Activated T-helper 2 cell treated with anti-CD3 and anti-CD28 coated beads, Interferon-gamma antibody, Interleukin-2, Interleukin-4, amounts not matched to agents 10 μg/mL and 5 μg/mL and 100 μg/mL, durations not matched to agents 14 hours and 24 hours and 36 hours (primary cell): ENCODE data around the gene AMN1. TPM values are rescaled to one million over a fixed set of nuclear protein-coding genes. Genes with fewer than 3 reads are reported as not detected.
"Not testable (repeated sequence)": the region's sequence is repeated elsewhere in the genome, so short reads cannot be mapped to it uniquely, and the experiment has no call there.

ENCODE experiments used
- DNase-seq: peaks from one replicate; pipeline ENCODE4 v3.0.0; 2021; ENCODE audit warnings: low spot score
- H3K27ac Mint-ChIP-seq: one replicate; pipeline ENCODE4 v1.8.0; 2021; ENCODE audit warnings: mixed read lengths
- H3K27me3 Mint-ChIP-seq: one replicate; pipeline ENCODE4 v1.8.0; 2021; ENCODE audit warnings: low read depth, mixed read lengths
- H3K36me3 Mint-ChIP-seq: one replicate; pipeline ENCODE4 v1.8.0; 2021; ENCODE audit warnings: low read depth, mixed read lengths
- H3K4me1 Mint-ChIP-seq: one replicate; pipeline ENCODE4 v1.8.0; 2021; ENCODE audit warnings: low read depth, mixed read lengths
- H3K4me3 Mint-ChIP-seq: one replicate; pipeline ENCODE4 v1.8.0; 2021; ENCODE audit warnings: low read depth, mild to moderate bottlenecking, moderate library complexity, mixed read lengths
- H3K9me3 Mint-ChIP-seq: one replicate; pipeline ENCODE4 v1.8.0; 2021; ENCODE audit warnings: mixed read lengths
- intact Hi-C: fragments of 100-400 bp; cut with micrococcal nuclease; formaldehyde crosslinking; loops from one replicate; pipeline ENCODE4 v1.15.1; 2023
- total RNA-seq: library from RNA; stranded (reverse); gene quantifications from 2 replicates; pipeline ENCODE4 v1.2.3, GENCODE V29; 2022

Gene AMN1
- total RNA-seq, 1 donor from 2014 or later, result 2.8 TPM

DNA sequence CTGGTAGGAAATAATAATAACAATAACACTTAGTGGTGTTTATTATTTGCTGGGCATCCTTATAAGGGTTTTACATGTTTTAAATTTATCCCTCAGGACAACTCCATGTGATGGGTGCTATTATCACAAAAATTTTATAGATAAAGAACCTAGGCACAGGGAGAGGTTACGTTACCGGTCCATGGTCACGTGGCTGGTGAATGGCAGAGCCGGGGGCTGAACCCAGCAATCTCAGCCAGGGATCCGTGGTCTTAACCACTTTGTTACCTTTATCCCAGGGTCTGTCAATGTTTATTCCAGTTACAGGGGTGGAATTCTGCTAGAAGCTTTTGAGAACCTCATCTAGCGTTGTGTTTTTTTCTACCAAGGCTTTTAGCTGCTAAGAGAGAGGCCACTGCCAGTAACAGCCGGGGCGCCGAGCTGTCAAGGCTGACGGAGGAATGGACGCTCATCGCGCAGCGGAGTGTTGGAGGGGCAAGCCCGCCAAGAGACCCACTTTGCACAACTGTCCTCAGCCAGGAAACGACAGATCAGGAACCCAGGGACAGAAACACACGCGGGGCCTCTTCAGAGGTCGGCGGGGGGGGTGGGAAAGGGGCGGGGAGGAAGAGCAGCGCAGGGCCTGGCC lies 418 bp downstream of the AMN1 start:
- intact Hi-C loops, result loop anchor here (2.0 to 10.0 kb wide), 5 partner anchors 168 to 946 kb away; partner anchors contain the start of genes DNM1L and SINHCAF
- Mint-ChIP-seq H3K4me1 (peaks cover 34% of the 10 kb centered on the region), H3K36me3 (peaks cover 20% of the 10 kb centered on the region), H3K27me3 (no peaks in the 10 kb centered on the region), H3K27ac (peak overlapping the region; percentile 99), H3K4me3 (peak overlapping the region; percentile 98), H3K9me3 (peaks cover 14% of the 10 kb centered on the region)
- DNase-seq, result no peak

DNA sequence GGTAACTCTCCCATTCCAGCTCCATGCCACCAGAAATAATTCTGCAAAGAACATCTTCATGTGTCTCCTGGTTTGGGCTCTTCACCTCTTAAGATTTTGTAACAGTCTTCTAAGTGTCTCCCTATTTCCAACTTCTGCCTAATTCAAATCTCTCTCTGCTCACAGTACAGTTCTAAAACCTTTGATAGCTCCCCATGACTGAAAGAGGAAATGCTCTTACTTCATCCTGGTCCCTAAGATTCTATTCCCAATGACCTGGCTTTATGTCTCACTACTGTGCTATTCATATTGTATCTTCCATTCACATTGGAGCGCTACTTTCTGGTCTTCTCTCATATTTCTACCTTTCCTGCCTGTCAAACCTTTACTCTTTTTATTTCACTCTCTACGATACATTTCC lies 1.6 kb downstream of the AMN1 start:
- no peak for DNase-seq
- intact Hi-C loops, result loop anchor here (5.0 to 10.0 kb wide), 3 partner anchors 300 to 948 kb away; partner anchors contain the start of gene DNM1L
- Mint-ChIP-seq H3K27me3 (no peaks in the 10 kb centered on the region), H3K27ac (peak overlapping the region; percentile 8), H3K36me3 (peaks cover 23% of the 10 kb centered on the region), H3K4me3 (peak overlapping the region; percentile 15), H3K9me3 (peaks cover 10% of the 10 kb centered on the region), H3K4me1 (peaks cover 31% of the 10 kb centered on the region)

DNA sequence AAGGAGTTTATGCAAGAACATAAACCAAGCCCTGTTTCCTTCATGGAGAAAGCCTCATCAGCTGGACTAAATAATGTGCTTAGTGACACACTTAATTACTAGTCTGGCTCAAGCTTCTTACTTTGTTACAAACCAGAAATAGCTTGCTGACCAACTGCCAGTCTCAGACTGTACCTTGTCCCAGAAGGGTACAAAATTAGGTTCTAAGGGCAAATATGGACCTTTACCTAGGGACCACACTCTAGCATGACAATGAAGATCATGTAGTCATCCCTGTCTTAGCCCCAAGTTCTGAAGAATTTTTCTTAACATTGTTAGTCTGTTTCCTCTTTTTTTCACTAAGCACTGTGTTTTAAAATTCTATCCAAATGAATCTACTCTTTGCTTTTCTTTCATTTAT lies 2.2 kb downstream of the AMN1 start:
- H3K4me1 Mint-ChIP-seq, result peaks cover 26% of the 10 kb centered on the region
- no peak overlapping the region for H3K4me3 Mint-ChIP-seq
- peaks cover 10% of the 10 kb centered on the region for H3K9me3 Mint-ChIP-seq
- intact Hi-C loops, result loop anchor here (5.0 to 10.0 kb wide), 3 partner anchors 301 to 948 kb away; partner anchors contain the start of gene DNM1L
- H3K27ac Mint-ChIP-seq, result no peak overlapping the region
- DNase-seq, result no peak
- peaks cover 26% of the 10 kb centered on the region for H3K36me3 Mint-ChIP-seq
- no peaks in the 10 kb centered on the region for H3K27me3 Mint-ChIP-seq

DNA sequence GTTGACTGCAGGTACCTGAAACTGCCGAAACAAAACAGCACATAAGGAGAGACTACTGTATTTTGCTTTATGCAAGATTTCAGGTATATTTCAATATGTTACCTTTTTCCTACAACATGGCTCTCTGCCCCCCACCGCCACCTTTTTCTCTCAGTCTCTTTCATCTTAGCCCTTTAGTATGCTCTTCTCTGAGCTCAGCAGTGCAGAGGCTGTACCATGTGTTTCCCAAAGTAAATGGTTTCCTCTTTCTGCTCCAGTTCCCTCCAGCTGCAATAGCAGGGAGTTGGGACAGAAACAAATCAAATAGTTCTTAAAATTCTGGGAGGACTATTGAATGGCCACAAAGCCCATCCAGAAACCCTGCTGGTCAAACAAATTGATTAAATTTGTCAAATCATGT lies 4.3 kb downstream of the AMN1 start:
- Mint-ChIP-seq H3K4me3 (no peak overlapping the region), H3K4me1 (peaks cover 21% of the 10 kb centered on the region), H3K9me3 (no peaks in the 10 kb centered on the region), H3K27ac (no peak overlapping the region), H3K27me3 (no peaks in the 10 kb centered on the region), H3K36me3 (peaks cover 26% of the 10 kb centered on the region)
- intact Hi-C loops, result loop anchor here (10.0 kb wide), 2 partner anchors 410 to 950 kb away; partner anchors contain the start of gene DNM1L
- DNase-seq, result no peak

DNA sequence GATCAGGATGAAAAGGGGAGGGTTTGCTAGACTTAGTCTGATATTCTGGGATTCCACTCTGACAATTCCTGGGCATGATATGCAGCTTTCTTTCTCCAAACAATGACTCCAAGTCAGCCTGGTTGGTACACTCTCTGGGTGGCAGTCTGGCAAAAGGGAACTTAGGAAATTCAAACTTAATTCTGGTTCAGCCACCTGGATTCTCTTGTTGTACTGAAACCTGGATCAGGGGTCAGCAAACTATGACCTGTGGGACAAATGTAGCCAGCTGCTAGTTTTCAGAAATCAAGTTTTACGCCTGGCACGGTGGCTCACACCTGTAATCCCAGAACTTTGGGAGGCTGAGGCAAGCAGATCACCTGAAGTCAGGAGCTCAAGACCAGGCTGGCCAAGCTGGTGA lies 6.2 kb downstream of the AMN1 start:
- intact Hi-C loops, result loop anchor here (10.0 kb wide), 2 partner anchors 412 to 952 kb away; partner anchors contain the start of gene DNM1L
- H3K4me1 Mint-ChIP-seq, result peaks cover 17% of the 10 kb centered on the region
- no peak for DNase-seq
- no peaks in the 10 kb centered on the region for H3K27me3 Mint-ChIP-seq
- no peak overlapping the region for H3K27ac Mint-ChIP-seq
- H3K36me3 Mint-ChIP-seq, result peaks cover 32% of the 10 kb centered on the region
- no peak overlapping the region for H3K4me3 Mint-ChIP-seq
- H3K9me3 Mint-ChIP-seq, result peaks cover 6% of the 10 kb centered on the region

DNA sequence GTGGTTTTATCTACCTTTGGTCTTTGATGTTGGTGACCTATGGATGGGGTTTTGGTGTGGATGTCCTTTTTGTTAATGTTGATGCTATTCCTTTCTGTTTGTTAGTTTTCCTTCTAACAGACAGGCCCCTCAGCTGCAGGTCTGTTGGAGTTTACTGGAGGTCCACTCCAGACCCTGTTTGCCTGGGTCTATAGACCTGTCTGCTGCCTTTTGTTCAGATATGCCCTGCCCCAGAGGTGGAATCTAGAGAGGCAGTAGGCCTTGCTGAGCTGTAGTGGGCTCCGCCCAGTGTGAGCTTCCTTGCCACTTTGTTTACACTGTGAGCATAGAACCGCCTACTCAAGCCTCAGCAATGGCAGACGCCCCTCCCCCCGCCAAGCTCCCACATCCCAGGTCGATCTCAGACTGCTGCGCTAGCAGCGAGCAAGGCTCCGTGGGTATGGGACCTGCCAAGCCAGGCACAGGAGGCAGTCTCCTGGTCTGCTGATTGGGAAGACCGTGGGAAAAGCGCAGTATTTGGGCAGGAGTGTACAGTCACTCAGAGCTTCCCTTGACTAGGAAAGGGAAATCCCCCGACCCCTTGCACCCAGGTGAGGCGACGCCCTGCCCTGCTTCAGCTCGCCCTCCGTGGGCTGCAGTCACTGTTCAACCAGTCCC lies 10.2 kb downstream of the AMN1 start:
- intact Hi-C loops, H3K27ac Mint-ChIP-seq, H3K27me3 Mint-ChIP-seq, H3K4me3 Mint-ChIP-seq, DNase-seq: not testable (repeated sequence)
- Mint-ChIP-seq H3K9me3 (peaks cover 15% of the 10 kb centered on the region), H3K36me3 (peaks cover 30% of the 10 kb centered on the region), H3K4me1 (peaks cover 12% of the 10 kb centered on the region)

DNA sequence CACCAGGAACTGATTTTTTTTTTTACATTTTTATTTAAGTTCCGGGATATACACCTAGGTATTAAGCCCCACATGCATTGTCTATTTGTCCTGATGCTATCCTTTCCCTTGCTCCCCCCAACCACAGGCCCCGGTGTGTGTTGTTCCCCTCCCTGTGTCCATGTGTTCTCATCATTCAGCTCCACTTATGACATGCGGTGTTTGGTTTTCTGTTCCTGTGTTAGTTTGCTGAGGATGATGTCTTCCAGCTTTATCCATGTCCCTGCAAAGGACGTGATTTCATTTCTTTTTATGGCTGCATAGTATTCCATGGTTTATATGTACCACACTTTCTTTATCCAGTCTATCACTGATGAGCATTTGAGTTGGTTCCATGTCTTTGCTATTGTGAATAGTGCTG lies 11.8 kb downstream of the AMN1 start:
- DNase-seq, H3K27ac Mint-ChIP-seq, intact Hi-C loops, H3K4me3 Mint-ChIP-seq, H3K4me1 Mint-ChIP-seq, H3K27me3 Mint-ChIP-seq: not testable (repeated sequence)
- Mint-ChIP-seq H3K9me3 (peaks cover 15% of the 10 kb centered on the region), H3K36me3 (peaks cover 23% of the 10 kb centered on the region)

DNA sequence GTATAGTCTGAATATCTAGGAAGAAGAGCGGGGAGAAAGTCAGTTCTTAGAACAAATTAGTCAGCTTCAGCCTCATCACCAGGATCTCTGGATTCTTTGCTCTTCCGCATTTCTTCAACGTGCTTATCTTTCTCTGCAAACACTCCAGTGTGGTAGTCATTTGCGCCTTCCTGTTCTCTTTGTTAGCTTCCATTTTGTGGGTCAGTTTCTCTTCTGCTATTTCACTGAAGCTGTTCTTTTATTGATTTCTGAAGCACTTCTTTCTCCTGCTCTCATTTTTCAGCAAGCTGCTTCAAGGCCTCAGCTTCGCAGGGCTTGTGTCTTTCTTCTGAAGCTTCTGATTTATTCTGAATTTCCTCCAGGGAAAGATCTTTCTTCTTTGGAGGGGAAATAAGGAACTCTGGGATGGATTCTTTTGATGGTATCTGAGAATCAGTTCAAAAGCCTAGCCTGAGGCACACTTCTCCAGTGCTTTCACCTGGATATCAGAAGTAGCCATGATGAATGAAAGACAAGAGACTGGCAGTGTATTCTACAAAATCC lies 13.5 kb downstream of the AMN1 start:
- peaks cover 7% of the 10 kb centered on the region for H3K4me1 Mint-ChIP-seq
- intact Hi-C loops, result no loop called here
- peaks cover 17% of the 10 kb centered on the region for H3K9me3 Mint-ChIP-seq
- H3K4me3 Mint-ChIP-seq, result no peak overlapping the region
- no peaks in the 10 kb centered on the region for H3K27me3 Mint-ChIP-seq
- no peak for DNase-seq
- H3K27ac Mint-ChIP-seq, result no peak overlapping the region
- peaks cover 13% of the 10 kb centered on the region for H3K36me3 Mint-ChIP-seq

DNA sequence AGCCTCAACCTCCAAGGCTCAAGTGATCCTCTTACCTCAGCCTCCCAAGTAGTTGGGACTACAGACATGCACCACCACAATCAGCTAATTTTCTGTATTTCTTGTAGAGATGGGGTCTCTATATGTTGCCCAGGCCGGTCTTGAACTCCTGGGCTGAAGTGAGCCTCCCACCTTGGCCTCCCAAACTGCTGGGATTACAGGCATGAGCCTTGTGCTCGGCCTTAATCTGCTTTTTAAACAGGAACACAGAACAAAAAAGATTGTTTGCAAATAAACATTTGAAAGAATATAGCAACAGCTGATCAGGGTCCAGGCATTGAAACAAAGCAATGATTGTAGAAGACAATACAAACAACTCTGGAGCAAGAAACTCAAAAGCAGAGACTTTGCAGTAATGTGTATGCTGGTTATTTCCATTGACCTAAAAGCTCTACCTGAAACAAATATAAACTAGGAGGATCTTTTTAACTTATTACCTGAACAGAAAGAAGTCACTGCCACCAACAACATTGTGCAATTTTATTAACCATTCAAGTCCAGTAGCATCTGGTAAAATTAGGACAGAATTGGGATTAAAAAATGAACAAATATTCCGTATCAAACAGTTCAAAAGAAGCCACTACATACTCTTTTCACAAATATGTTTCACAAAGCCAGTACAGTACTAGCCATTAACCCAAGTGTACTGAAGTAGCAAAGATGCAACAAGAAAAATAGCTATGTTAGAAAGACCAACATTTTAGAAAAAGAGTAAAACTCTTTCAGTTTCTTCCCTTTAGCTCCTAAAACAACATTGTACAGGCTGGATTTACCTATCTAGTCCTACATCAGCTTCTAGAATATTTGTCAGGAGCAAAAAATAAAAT lies 14.2 kb downstream of the AMN1 start:
- Mint-ChIP-seq H3K4me3 (no peak overlapping the region), H3K9me3 (peaks cover 22% of the 10 kb centered on the region), H3K36me3 (peaks cover 15% of the 10 kb centered on the region), H3K27ac (no peak overlapping the region), H3K4me1 (peaks cover 7% of the 10 kb centered on the region), H3K27me3 (no peaks in the 10 kb centered on the region)
- no peak for DNase-seq
- intact Hi-C loops, result no loop called here

DNA sequence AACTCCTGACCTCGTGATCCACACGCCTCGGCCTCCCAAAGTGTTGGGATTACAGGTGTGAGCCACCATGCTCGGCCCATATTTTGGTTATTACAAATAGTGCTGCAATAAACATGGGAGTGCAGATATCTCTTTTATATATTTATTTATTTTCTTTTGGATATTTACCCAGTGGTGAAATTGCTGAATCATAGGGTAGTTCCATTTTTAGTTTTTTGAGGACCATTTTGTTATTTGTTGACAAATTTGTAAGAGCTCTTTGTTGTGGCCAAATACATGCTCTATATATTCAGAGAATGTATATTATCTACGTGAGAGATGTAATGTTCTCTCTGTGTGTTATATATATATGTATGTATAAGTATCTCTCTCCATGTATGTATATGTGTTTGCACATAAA lies 15.9 kb downstream of the AMN1 start:
- Mint-ChIP-seq H3K27ac (no peak overlapping the region), H3K36me3 (peaks cover 16% of the 10 kb centered on the region), H3K4me1 (peaks cover 5% of the 10 kb centered on the region), H3K9me3 (peaks cover 29% of the 10 kb centered on the region), H3K27me3 (no peaks in the 10 kb centered on the region), H3K4me3 (no peak overlapping the region)
- intact Hi-C loops, result no loop called here
- no peak for DNase-seq

DNA sequence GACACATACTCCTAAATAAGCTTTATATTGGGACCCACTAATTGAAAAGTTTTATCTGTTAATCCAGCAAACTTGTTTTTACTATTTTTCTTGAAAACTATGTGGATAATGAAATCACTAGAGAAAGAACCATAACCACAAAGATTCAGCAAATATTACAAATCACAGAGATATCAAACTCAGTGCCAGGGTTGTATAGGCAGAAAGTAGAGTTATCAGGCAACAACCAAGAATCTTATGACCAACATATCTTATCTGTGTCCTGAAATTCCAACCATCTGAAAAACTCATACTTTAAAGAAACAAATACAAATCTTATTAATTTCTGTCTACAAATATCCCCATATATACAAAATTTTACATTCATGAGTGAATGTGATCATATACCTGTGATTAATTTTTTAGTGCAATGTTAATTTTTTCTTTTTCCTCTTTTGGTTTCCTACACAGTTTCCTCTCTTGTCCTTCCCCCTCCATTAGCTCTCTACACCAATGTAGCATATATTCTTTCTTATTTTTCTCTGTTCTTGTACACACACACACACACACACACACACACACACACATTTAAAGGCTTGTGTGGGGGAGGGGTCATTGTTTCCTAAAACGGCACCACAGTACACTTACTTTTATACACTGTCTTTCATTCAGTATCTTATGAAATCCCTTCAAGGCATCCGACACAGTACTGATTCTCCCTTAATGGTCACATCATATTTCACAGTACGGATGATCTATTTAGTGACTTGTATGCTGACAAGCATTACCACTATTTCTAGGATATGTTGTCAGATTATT lies 18.6 kb downstream of the AMN1 start:
- H3K36me3 Mint-ChIP-seq, result peaks cover 27% of the 10 kb centered on the region
- intact Hi-C loops, result no loop called here
- H3K27me3 Mint-ChIP-seq, result no peaks in the 10 kb centered on the region

DNA sequence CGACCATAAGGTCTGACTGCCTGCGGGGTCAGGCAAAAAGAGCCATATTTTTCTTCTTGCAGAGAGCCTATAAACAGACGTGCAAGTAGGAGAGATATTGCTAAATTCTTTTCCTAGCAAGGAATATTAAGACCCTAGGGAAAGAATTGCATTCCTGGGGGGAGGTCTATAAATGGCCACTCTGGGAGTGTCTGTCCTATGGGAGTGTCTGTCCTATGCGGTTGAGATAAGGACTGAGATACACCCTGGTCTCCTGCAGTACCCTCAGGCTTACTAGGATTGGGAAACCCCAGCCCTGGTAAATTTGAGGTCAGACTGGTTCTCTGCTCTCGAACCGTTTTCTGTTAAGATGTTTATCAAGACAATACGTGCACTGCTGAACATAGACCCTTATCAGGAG lies 20.7 kb downstream of the AMN1 start:
- intact Hi-C loops, H3K27ac Mint-ChIP-seq, H3K4me1 Mint-ChIP-seq, DNase-seq, H3K27me3 Mint-ChIP-seq, H3K4me3 Mint-ChIP-seq: not testable (repeated sequence)
- H3K9me3 Mint-ChIP-seq, result peaks cover 29% of the 10 kb centered on the region
- H3K36me3 Mint-ChIP-seq, result peaks cover 27% of the 10 kb centered on the region

More for the DNA sequence above, 18.6 kb downstream of the AMN1 start:
- DNase-seq, result no peak
- Mint-ChIP-seq H3K4me3 (no peak overlapping the region), H3K27ac (no peak overlapping the region), H3K4me1 (peaks cover 2% of the 10 kb centered on the region), H3K9me3 (peaks cover 29% of the 10 kb centered on the region)
